ENCODE results near the gene BHMT.
"Not testable (repeated sequence)": the region's sequence is repeated elsewhere in the genome, so short reads cannot be mapped to it uniquely, and the experiment has no call there.

BHMT gene

GRCh38 chr5:79111960-79112702 lies 522 bp downstream of the BHMT start:
- DNase-seq = no peak

- DNase-seq = no peak
Observed at GRCh38 chr5:79112703-79113058, 1.1 kb downstream of the BHMT start.

DNA sequence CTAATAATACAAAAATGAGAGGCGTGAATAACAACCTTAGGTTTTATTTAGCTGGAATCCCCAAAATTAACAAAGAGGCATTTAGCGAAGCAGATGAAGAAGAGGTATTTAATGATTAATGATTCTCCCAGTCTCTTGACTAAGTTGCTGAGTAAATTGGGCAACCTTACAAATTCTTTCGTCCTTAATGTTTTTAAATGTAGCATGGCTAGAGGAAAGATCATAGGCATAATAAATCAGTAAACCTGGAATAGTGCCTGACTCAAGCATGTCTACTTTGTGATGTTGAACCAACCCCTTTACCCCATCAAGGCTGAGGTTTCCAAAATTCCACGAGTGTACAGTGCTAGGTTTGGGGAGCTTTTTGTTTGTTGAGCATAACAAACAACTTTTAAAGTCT lies 7.9 kb downstream of the BHMT start:
- no peak for DNase-seq

- no peak for DNase-seq
Observed at GRCh38 chr5:79120221-79120620, 8.6 kb downstream of the BHMT start.

GRCh38 chr5:79122973-79123372 lies 11.4 kb downstream of the BHMT start:
- peak; percentile 69 for DNase-seq

DNA sequence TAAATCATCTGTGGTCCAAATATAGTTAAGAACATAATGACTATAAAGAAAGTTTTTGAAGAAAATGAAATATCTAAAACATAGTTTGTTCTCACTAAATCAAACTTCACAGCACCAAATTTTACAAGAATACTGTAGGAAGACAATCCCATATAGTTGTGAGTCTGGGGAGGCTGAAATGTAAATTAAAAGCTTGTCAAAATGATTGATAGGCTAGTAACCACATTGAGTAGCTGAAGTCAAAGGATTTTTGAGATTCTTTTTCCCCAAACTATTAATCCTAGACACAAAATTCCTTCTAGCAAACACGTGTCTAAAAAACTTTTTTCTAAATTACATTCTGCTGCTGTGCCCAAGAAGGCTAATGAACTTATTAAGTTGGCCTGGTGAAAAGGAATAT lies 13.0 kb downstream of the BHMT start:
- no peak for DNase-seq

GRCh38 chr5:79130781-79131180 lies 19.2 kb downstream of the BHMT start:
- DNase-seq = no peak

GRCh38 chr5:79133121-79133656 lies 21.6 kb downstream of the BHMT start:
- peak; percentile 38 for DNase-seq

DNA sequence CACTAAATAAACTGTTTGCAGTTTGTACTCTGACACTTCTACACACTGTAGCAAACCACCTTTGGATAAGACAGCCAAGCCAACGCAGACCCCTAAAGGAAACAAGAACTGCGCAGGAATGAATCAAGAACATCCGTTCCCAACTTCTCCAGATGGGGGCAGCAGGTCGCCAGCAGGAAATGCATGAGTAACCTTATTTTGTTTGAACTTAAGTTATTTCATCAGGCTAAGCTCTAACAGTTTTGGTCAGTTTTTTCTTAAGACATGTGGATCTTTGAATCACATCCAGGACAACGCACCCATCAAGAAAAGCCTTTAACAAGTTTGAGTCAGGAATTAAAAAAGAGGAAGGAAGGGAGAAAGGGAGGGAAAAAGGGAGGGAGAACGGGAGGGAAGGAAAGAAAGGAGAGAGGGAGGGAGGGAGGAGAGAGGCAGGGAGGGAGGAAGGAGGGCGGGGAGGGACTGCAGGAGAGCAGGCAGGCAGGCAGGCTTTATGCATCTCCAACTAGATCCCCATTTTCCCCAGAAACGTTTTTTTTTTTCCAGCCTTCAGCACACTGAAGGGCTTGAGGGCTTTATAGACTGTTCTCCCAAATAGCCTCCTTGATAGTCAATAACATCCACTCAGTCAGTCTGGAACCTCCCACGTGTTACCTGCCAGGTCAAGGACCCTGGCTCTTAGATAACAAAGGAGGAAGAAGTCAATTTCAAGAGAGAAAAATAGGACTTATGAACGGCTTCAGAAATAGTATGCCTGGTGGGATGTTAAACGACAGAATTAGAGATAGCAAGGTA lies 22.2 kb downstream of the BHMT start:
- DNase-seq = peak; percentile 71

- DNase-seq = no peak
Observed at GRCh38 chr5:79135790-79136553, 24.4 kb downstream of the BHMT start.

- no peak for DNase-seq
Observed at GRCh38 chr5:79136618-79137017, 25.0 kb downstream of the BHMT start.

GRCh38 chr5:79140553-79140952 lies 28.9 kb downstream of the BHMT start:
- no peak for DNase-seq

GRCh38 chr5:79143684-79144379 lies 32.2 kb downstream of the BHMT start:
- no peak for DNase-seq

- no peak for DNase-seq
Observed at GRCh38 chr5:79147076-79147475, 35.5 kb downstream of the BHMT start.

DNA sequence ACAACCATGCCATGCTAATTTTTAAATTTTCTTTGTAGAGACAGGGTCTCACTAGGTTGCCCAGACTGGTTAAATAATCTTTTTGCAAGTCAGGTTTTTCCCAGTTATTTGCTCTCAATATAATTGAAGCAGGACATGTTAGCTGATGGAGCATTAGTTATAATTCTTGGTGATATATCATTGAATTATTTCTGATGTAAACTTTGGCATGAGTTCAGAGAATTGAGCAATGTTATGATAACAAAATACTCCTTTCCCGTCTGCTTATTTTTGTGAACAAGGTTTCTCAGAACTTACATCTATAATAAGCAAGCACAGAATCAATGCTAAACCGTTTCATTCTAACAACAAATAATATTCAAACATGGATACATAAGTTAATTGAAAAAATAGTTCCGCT lies 37.8 kb downstream of the BHMT start:
- no peak for DNase-seq

GRCh38 chr5:79151942-79152671 lies 40.5 kb downstream of the BHMT start:
- no peak for DNase-seq

DNA sequence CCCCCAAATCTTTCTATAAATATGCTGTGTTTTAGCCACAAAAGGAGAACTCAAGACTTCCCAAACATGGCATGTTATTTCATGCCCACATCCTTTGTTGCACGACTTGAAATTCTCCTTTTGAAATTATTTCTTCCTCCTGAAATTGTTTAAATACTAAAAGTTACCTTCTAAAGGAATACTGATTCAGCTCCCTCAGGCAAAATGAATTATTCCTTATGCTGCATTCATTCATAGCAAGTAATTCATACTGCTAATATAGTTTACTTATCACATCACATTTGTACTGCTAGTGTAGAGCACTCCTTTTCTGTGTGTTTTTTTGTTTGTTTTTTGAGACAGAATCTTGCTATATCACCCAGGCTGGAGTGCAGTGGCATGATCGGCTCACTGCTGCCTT lies 45.7 kb downstream of the BHMT start:
- DNase-seq = peak; percentile 45

GRCh38 chr5:79161647-79162046 lies 50.0 kb downstream of the BHMT start:
- DNase-seq = not testable (repeated sequence)

DNA sequence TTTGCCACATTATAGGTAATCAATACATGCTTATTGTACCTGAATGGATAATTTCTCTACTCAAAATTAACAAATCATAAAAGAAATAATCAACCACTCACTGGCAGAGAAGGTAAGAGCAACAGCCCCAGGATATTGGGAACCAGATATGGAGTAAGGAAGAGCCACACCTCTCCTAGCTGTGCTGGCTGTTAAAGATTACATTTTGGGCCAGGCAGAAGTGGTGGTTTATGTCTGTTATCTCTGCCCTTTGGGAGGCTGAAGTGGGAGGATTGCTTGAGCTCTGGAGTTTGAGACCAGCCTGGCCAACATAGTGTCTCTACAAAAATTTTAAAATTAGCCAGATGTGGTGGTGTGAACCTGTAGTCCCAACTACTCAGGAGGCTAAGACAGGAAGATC lies 56.4 kb downstream of the BHMT start:
- DNase-seq = no peak

- DNase-seq = no peak
Observed at GRCh38 chr5:79170661-79171060, 59.1 kb downstream of the BHMT start.

DNA sequence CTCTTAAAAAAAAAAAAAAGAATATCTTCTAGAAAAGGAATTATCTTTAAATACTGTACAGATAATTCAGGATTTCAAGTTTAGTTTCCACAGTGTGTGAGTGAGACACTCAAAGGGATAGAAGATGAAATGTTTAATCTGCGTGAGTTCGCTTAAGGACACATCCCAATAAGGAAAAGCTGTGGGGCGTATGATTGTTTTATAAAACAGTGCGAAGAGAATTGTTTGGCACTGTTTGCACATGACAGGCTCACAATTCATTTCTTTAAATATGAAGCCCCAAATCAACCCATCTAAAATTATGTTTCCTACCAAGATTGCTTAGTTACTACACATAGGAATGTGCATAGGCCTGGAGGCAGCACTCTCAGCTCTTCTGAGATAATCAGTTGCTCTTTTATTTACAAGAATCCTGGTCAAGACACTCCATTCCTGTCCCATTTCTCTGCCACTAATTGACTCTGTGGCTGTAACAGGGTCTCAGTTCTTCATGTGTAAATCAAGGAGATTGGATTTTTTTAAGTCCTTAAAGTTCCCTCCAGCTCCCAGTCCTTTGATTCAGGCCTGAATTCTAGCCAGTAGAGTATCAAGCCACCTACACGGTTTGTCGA lies 60.1 kb downstream of the BHMT start:
- DNase-seq = no peak

- no peak for DNase-seq
Observed at GRCh38 chr5:79172269-79172668, 60.7 kb downstream of the BHMT start.

All from MV-4-11 (cell line).